NCI-H345 treated with DMSO at 0.1 percent for 48 hours (cell line): ENCODE measurements around the gene YPEL1.

Experiments
- DNase-seq: peaks from one replicate; lab custom pipeline; 2025; ENCODE audit not compliant: unreplicated experiment; lab: John Stamatoyannopoulos, UW

The YPEL1 gene, protein sequence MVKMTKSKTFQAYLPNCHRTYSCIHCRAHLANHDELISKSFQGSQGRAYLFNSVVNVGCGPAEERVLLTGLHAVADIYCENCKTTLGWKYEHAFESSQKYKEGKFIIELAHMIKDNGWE

GRCh38 chr22:21735200-21736083 is at the start of gene YPEL1:
Gene YPEL1, minus strand, starts transcription at chr22:21735794. Its CDS starts 25,050 bp downstream, at chr22:21710744.
- peak; percentile 47 for DNase-seq

DNA sequence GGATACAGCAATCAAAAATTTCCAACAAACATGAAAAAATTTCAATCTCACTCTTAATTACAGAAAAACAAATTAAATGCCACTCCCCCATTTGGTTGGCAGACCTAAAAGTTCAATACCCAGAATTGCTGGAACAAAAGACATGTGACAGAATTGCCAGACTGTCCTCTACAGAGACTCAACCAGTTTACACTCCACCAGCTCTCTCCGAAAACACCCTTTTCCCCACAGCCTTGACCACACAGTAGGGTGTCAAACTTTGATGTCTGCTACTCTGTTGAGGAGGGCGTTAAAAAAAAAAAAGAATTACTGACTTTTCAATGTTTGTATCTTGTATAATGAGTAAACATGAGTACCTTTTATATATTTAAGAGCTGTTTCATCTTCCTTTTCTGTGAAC is 44.7 kb upstream of the YPEL1 start:
- DNase-seq: no peak

DNA sequence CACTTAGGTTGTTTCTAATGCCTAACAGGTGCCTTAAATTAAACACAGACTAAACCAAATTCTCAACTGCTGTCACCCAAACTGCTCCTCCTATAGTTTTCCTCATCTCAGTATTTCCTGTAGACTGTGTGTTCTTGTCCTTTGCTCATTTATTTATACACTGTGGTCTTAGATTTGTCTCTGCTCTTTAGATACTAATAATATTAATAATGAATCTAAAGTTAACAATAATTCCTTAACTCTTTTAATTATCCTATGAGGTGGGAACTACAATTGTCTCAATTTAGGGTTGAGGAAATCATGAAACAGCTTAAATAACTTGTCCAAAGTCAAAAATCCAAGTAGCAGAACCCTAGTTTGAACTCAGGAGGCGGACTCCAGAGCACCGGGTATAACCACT is 43.9 kb upstream of the YPEL1 start:
- no peak for DNase-seq

DNA sequence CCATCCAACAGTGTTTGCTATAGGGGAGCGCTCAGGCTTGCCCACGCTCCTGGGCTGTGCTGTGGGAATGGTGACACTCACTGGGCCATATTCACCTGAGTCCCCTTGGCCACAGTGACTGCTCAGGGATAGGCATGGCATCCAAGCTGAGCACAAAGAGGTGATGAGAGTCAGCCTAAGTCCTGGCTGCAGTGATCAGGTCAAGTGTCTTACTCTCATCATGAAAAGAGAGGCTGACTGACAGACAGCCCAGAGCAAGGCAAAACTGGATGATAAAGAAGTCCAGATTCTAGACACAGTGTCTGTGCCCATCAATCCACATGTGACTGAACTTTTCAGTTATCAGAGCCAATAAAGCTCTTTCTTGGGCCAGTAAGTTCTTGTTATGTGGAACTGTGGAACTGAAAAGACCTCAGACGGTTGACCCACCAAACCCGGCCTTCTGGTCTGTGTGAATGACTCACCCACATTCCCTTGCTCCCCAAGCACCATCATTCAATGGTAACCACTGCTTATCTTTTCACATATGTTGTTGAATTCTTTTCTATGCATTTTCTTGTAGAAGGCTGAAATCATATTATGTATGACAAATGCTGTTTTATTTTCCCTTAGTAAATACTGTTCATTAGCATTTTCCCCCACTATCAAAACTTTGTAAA is 43.2 kb upstream of the YPEL1 start:
- no peak for DNase-seq

- DNase-seq: no peak
These were observed 36.0 kb upstream of the YPEL1 start for GRCh38 chr22:21771631-21771976.

DNA sequence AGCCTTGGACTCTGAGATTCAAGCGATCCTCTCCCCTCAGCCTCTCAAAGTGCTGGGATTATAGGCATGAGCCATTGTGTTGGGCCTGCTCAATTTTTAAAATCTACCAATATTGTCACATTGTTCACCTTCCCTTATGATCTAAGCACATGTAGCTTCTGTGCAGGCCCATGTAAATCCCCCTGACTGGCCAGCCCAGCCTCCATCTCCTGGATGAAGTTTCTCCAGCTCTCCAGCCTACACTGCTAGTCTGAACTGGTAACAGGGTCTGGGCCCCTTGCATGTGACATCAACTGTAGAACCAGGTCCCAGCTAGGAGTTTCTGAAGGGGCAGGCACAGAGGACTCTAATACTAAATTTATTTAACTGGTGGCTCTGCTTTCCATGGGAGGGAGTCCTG is 32.8 kb upstream of the YPEL1 start:
- DNase-seq: no peak

DNA sequence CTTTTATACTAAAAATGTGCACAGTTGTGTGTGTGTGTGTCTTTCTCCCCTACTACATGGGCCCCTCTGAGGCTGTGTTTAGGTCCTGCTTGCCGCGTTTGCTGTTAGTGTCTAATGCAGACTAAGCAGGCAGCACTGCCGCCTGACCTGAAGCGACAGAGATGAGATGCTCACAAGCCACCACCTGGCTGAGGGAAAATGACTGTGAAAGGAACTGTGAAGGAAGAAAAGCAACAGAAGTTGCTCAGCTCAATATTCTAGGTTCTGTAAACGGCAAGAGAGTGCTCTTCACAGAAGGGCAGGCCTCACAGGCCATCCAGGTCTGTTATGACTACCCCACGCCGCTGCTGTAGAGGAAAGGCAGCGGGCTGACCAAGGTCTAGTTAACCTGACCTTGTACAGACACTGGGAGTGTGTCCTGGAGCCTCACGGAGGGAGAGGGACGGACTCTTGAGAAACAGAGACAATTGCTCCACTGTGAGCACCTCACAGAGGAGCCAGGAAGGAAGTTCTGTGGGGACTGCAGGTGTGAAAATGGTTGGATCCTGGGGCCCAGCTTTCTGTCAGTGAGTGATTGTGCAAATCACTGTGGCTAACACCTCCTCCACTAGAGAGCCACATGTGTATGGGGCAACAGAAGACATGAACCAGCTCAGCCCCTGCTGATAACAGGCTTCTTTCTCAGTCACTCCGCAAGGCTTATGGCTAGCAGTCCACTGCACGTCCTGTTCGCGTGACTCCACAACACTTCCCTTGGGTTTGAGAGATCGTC is 31.3 kb upstream of the YPEL1 start:
- DNase-seq: no peak

DNA sequence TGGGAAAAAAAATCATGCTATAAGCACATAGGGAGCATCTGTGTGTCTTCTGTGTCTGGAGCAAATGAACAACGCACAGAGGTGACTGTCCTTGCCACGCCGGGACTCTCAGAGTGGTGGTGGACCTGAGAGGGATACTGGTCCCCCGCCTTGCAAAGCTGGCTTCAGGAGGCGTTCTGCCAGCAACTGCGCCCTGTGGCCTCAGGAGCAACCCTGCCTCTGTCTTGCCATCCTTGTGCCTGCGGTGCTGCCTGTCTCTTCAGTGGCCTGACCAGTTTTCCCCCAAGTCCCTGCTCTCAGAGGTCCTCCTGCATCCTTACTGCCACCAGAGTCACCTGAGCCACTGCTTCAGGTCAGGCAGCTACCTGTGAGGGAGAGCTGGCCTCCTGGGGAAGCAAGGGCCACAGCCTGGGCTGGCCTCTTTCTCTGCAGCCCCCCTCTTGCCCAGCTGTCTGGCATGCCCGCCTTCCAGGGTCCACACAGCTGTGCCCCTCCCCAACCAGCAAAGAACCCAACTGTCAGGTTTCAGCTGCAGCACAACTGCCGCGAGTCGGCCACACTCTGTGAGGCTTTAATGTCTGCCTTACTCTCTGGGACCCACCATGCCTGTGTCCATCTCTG is 30.4 kb upstream of the YPEL1 start:
- no peak for DNase-seq

- DNase-seq: no peak
These were observed 28.6 kb upstream of the YPEL1 start for GRCh38 chr22:21764038-21764804.

DNA sequence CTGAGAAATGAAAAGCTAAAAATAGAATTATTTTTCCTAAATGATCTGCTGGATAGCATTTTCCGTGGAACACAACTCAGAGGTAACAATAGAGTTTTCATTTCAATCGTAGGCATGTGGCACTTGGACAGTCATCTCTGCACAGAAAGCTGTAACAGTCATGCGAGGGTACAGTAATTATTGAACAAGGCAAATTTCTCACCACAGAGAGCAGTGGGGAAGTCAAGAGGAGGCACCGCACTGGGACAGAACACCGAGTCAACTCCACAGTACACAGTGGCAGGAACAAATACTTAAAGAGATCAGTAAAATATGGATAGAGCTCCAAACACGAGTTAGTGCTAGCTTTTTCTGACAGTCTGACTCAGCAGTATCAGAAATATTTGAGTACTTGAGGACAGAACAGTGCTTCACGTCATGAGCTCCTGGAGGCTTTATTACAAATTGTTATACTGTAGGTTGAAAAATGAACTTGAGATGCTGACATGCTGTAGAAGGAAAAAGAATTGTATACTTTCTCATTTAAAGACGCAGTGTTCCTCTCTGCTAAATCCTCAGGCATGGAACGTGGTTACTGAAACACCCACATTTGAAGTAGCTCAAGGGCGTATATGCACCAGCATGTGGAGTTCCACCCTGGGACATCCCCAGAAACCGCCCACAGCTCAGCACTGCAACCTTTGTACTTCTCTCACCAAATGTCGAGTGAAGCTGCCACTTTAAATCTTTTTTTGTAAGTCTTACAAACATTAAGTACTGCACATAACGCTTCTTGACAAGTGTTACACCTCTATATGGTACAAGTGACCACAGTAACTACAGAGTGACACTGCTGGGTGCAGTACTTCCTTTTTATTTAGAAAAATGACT is 27.4 kb upstream of the YPEL1 start:
- no peak for DNase-seq

- no peak for DNase-seq
These were observed 26.5 kb upstream of the YPEL1 start for GRCh38 chr22:21761994-21762680.

DNA sequence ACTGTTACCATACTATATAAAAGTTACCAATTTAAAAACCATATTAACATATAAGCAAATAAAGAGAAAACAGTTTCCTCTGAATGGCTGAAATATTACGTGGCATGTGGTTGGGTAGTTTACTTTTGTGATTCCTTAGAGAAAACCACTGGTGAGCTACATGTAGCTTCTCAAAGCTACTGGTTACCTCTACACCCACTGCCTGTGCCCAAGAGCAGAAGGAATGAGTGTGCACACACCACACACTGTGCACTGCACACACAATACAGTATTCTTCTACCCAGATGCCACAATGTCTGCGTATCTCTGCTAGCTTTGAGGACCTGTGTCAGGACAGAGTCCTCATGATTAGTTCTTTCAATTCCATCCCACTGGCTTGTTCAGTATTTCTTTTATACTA is 25.5 kb upstream of the YPEL1 start:
- no peak for DNase-seq

GRCh38 chr22:21760640-21761039 is 25.0 kb upstream of the YPEL1 start:
- no peak for DNase-seq

GRCh38 chr22:21759646-21760376 is 24.2 kb upstream of the YPEL1 start:
- no peak for DNase-seq

DNA sequence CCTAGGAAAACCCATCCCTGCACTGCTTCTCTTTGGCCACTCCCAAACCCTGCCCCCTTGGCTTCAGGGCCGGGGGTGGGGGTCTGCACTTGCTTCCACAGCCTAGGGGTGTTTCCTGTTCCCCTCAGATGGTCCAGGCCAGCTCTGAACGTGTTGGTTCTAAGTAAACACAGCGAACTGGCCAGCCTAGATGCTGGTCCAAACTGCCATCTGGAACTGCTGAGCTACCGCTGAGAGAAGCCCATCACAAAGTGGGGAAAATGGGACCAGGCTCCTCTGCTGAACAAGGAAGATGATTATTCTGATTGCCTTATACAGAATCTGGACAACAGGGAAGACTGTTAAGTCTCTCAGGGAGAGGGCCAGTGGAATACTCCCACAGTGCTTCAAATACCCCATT is 23.5 kb upstream of the YPEL1 start:
- DNase-seq: no peak

DNA sequence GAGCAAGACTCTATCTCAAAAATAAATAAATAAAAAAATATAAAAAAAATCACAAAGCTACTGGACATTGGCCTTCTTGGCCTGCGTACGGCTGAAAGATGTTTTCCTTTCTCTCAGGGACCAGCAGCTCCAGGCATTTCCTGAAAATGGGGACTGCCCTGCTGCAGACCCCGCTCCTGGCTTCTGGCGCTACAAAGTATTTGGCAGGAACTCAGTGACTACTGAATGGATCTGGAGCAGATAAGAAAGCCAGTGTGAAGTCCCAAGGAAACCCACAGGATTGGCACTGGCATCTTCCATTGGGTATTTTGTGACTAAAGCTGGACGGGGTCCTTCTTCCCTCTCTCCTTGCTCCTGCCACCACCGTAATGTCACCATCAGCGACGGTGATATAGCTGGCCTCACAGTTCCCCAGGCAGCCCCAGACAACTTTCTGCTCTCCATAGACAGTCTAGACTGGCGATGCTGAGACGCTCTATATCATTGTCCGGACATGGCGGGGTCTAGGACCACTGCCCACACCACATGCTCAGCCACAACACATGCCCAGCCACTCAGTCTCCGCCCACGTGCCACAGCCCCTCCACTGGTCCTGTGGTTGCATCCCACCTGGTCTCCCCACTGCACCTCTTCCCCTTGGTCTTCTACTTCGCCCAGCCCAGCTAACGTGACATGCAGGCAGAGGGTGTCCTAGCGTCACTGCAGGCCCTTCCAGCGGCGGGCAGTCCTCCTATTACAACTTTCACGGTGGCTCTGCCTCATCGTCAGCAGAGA is 22.7 kb upstream of the YPEL1 start:
- DNase-seq: no peak

- DNase-seq: no peak
These were observed 20.3 kb upstream of the YPEL1 start for GRCh38 chr22:21755851-21756284.
